HG02885 (cell line): ENCODE data around the gene MYL10.

Experiments
- ATAC-seq: cut with Tn5 transposase; IDR thresholded peaks from one replicate; pipeline ENCODE4 v1.9.1; 2021; ENCODE audit warnings: mild to moderate bottlenecking; ENCODE audit not compliant: unreplicated experiment, poor library complexity

Gene MYL10

GRCh38 chr7:101580596-101580995 is 48.5 kb downstream of the MYL10 start:
- no peak for ATAC-seq

- ATAC-seq, result no peak
Measured at GRCh38 chr7:101578552-101578951, 50.5 kb downstream of the MYL10 start.

GRCh38 chr7:101576998-101577397 is 52.1 kb downstream of the MYL10 start:
- no peak for ATAC-seq

- no peak for ATAC-seq
Measured at GRCh38 chr7:101575721-101576120, 53.4 kb downstream of the MYL10 start.

- no peak for ATAC-seq
Measured at GRCh38 chr7:101575168-101575567, 53.9 kb downstream of the MYL10 start.

GRCh38 chr7:101572156-101572555 is 56.9 kb downstream of the MYL10 start:
- no peak for ATAC-seq

GRCh38 chr7:101567230-101567629 is 61.9 kb downstream of the MYL10 start:
- ATAC-seq, result no peak

GRCh38 chr7:101565601-101566209 is 63.4 kb downstream of the MYL10 start:
- ATAC-seq, result no peak

GRCh38 chr7:101564778-101565211 is 64.3 kb downstream of the MYL10 start:
- ATAC-seq, result no peak

GRCh38 chr7:101563943-101564777 is 64.9 kb downstream of the MYL10 start:
- no peak for ATAC-seq
